ENCODE data around the gene B9D2. TPM values are rescaled to one million over a fixed set of nuclear protein-coding genes. Genes with fewer than 3 reads are reported as not detected.
A peak's percentile ranks its signal among the peaks of the same experiment; 100 is the strongest.
"Not testable (repeated sequence)": the region's sequence is repeated elsewhere in the genome, so short reads cannot be mapped to it uniquely, and the experiment has no call there.

B9D2 gene
- total RNA-seq, 2 donors from 2014 or later: 6.4 to 7.7 TPM

DNA sequence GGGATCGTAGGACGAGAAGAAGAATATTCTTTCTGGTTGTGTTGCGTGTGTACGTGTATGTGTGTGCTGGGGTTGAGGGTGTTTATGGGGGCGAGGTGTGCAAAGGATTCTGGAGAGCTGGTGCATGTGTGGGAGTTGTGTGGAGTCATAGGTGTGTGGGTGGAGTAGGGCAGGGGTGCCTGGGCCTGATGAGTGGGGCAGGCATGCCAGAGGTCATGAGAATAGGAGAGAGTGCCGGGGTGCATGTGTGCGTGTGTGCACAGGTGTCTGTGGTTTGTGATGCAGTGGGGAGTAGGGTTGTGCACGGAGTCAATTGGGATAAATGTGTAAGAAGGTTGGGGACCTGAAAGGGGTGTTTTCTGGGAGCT is 13.0 kb upstream of the B9D2 start:
- no peaks in the 10 kb centered on the region for H3K9me3 Mint-ChIP-seq
- peaks cover 15% of the 10 kb centered on the region for H3K4me1 Mint-ChIP-seq (ENCODE audit: low read depth)
- H3K27me3 Mint-ChIP-seq (ENCODE audit: low read depth): no peaks in the 10 kb centered on the region
- ATAC-seq (replicated peaks in 1 of 2) (peak; percentile 45 to 62), DNase-seq (peak in 1 of 2 donors; percentile 11)
- no peak overlapping the region for H3K27ac Mint-ChIP-seq
- H3K36me3 Mint-ChIP-seq (ENCODE audit: insufficient read depth in 2 of 2): no peaks in the 10 kb centered on the region
- H3K4me3 Mint-ChIP-seq: peak overlapping the region; percentile 51 to 66

DNA sequence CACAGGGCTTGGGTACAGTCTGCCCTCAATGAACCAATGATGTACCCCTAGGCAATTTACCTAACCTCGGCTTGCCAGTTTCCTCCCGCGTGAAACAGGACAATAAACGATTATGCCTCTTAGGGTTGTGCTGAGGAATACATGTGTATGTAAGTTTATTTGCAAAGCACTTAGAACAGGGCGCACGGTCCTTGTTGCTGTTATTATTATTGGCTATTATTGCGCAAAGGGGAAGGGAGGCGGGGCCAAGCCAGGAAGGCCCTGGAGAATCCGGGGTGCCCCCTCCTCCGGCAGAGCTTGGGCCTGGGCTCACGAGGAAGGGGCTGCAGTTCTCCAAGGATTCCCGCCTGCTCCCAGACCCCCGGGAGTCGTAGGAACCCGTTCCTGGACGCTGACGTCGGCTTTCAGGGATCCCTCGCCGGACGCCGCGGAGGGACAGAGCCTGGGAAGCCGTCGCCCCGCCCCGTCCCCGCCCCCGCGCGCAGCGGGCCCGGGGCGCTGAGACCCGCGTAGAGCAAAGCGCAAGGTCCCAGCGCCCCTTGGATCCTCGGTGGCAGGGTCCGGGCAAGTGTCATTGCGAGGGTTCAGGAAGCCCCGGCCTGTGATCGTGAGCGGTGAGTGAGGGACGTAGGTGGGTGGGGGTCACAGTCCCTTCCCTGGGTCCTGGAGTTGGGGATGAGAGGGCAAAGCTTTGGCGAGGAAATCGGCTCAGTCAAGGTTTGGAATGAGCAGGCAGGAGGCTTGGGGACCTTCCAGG is 12.5 kb upstream of the B9D2 start, which contains the start of gene TMEM91:
TSS of gene TMEM91 (plus strand) at position 293 of the 757 bp plus-strand sequence. CDS start 1,777 bp downstream, outside the sequence.
- Mint-ChIP-seq H3K27me3 (ENCODE audit: low read depth) (no peaks in the 10 kb centered on the region), H3K4me3 (peak within 1 kb of the TSS; percentile 51 to 66), H3K36me3 (ENCODE audit: insufficient read depth in 2 of 2) (no peaks in the 10 kb centered on the region), H3K4me1 (ENCODE audit: low read depth) (peaks cover 15% of the 10 kb centered on the region), H3K9me3 (no peaks in the 10 kb centered on the region), H3K27ac (no peak within 1 kb of the TSS)
- peak; percentile 54 to 70 for ATAC-seq (replicated peaks in 1 of 2)
- peak in 1 of 2 donors; percentile 19 for DNase-seq

DNA sequence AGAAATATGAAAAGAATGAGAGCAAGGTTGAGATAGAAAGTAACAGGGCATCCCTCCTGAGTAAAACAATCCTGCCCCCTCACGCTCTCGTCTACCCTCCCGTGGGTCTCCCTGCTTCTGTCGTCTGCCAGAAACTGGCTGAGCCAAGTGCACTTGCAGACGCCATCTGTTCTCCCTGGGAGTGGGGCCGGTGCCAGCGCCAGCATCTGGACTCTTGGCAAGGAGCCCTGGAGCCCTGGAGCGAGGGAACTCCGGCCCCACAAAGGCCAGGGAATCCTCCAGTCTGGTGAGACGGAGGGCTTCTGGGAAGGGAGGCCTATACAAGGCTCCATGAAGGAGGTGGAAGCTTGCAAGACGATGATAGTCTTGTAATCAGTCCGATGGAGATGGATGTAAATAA is 10.0 kb upstream of the B9D2 start:
- no peak for DNase-seq
- H3K4me3 Mint-ChIP-seq: no peak overlapping the region
- no peaks in the 10 kb centered on the region for H3K9me3 Mint-ChIP-seq
- H3K27ac Mint-ChIP-seq: no peak overlapping the region
- peaks cover 15% of the 10 kb centered on the region for H3K4me1 Mint-ChIP-seq (ENCODE audit: low read depth)
- no peaks in the 10 kb centered on the region for H3K36me3 Mint-ChIP-seq (ENCODE audit: insufficient read depth in 2 of 2)
- ATAC-seq (replicated peaks in 1 of 2): no peak
- no peaks in the 10 kb centered on the region for H3K27me3 Mint-ChIP-seq (ENCODE audit: low read depth)

DNA sequence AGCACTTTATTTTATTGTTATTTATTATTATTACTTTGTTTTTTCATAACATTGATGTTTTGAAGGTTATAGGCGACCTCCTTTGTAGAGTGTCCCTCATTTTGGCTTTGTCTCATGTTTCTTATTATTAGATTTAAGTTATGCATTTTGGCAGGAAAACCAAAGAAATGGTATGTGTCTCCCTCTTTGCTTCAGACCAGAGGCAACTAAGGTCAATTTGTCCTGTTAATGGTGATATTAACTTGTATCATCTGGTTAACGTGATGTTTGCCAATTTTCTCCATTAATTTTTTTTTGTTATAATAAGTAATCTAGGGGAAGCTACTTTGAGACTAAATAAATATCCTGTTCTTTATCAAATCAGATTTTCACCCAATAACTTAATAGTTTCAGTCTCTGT is 8.6 kb upstream of the B9D2 start:
- Mint-ChIP-seq H3K9me3 (no peaks in the 10 kb centered on the region), H3K4me1 (ENCODE audit: low read depth) (peaks cover 21% of the 10 kb centered on the region), H3K27me3 (ENCODE audit: low read depth) (no peaks in the 10 kb centered on the region), H3K36me3 (ENCODE audit: insufficient read depth in 2 of 2) (no peaks in the 10 kb centered on the region), H3K27ac (no peak overlapping the region), H3K4me3 (no peak overlapping the region)
- DNase-seq (no peak), ATAC-seq (replicated peaks in 1 of 2) (no peak)

DNA sequence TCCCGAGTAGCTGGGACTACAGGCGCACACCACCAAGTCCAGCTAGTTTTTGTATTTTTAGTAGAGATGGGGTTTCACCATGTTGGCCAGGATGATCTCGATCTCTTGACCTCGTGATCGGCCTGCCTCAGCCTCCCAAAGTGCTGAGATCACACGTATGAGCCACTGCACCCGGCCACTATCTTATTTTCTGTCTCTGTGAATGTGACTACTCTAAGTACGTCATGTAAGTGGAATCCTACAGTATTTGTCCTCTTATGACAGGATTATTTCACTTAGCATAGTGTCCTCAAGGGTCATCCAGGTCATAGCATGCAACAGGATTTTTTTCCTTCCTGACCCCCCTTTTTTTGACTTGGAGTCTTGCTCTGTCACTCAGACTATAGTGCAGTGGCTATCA is 7.6 kb upstream of the B9D2 start:
- Mint-ChIP-seq H3K9me3 (no peaks in the 10 kb centered on the region), H3K36me3 (ENCODE audit: insufficient read depth in 2 of 2) (no peaks in the 10 kb centered on the region), H3K4me1 (ENCODE audit: low read depth) (peaks cover 17% of the 10 kb centered on the region), H3K27ac (no peak overlapping the region), H3K4me3 (no peak overlapping the region), H3K27me3 (ENCODE audit: low read depth) (no peaks in the 10 kb centered on the region)
- no peak for DNase-seq
- ATAC-seq (replicated peaks in 1 of 2): no peak

DNA sequence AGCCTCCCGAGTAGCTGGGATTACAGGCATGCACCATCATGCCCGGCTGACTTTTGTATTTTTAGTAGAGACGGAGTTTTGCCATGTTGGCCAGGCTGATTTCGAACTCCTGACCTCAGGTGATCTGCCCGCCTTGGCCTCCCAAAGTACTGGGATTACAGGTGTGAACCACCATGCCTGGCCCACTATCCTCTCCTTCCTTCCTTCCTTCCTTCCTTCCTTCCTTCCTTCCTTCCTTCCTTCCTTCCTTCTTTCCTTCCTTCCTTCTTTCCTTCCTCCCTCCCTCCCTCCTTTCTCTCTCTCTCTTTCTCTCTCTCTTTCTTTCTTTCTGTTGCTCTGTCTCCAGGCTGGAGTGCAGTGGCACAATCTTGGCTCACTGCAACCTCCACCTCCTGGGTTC is 7.2 kb upstream of the B9D2 start:
- not testable (repeated sequence) for DNase-seq; H3K4me3 Mint-ChIP-seq; H3K27ac Mint-ChIP-seq; H3K27me3 Mint-ChIP-seq (ENCODE audit: low read depth); H3K36me3 Mint-ChIP-seq (ENCODE audit: insufficient read depth in 2 of 2); H3K9me3 Mint-ChIP-seq; ATAC-seq (replicated peaks in 1 of 2)
- H3K4me1 Mint-ChIP-seq (ENCODE audit: low read depth): peaks cover 19% of the 10 kb centered on the region

DNA sequence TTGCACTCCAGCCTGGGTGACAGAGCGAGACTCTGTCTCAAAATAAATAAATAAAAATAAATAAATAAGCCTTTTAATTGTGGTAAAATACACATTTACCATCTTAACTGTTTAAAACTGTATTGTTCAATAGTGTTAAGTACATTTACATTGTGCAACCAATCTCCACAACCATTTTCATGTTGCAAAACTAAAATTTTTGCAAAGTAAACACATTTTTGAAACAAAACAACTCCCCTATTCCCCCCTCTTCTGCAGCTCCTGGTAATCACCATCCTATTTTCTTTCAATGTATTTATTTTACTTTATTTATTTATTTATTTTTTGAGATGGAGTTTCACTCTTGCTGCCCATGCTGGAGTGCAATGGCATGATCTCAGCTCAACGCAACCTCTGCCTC is 5.8 kb upstream of the B9D2 start:
- DNase-seq (no peak), ATAC-seq (replicated peaks in 1 of 2) (no peak)
- no peaks in the 10 kb centered on the region for H3K9me3 Mint-ChIP-seq
- no peaks in the 10 kb centered on the region for H3K36me3 Mint-ChIP-seq (ENCODE audit: insufficient read depth in 2 of 2)
- H3K4me1 Mint-ChIP-seq (ENCODE audit: low read depth): peaks cover 16% of the 10 kb centered on the region
- H3K27ac Mint-ChIP-seq: no peak overlapping the region
- no peak overlapping the region for H3K4me3 Mint-ChIP-seq
- H3K27me3 Mint-ChIP-seq (ENCODE audit: low read depth): no peaks in the 10 kb centered on the region

DNA sequence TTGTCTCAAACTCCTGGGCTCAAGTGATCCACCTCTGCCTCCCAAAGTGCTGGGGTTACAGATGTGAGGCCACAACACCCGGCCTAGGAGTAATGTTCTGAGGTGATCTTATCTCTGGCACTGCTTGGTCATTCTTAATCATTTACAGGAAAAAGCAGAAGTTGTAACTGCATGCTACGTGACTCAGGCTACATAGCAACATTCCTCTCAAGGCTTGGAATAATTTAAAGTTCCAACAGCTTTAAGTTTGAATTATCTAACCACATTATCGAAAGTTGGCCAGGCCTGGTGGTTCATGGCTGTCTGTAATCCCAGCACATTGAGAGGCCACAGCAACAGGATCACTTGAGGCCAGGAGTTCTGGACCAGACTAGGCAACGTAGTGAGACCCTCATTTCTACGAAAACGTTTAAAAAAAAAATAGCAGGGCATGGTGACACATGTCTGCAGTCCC is 3.9 kb upstream of the B9D2 start:
- Mint-ChIP-seq H3K27me3 (ENCODE audit: low read depth) (no peaks in the 10 kb centered on the region), H3K4me1 (ENCODE audit: low read depth) (peaks cover 23% of the 10 kb centered on the region), H3K9me3 (no peaks in the 10 kb centered on the region), H3K27ac (no peak overlapping the region), H3K36me3 (ENCODE audit: insufficient read depth in 2 of 2) (peaks cover 0 to 3% of the 10 kb centered on the region in 2 donors), H3K4me3 (no peak overlapping the region)
- DNase-seq (no peak), ATAC-seq (replicated peaks in 1 of 2) (no peak)

DNA sequence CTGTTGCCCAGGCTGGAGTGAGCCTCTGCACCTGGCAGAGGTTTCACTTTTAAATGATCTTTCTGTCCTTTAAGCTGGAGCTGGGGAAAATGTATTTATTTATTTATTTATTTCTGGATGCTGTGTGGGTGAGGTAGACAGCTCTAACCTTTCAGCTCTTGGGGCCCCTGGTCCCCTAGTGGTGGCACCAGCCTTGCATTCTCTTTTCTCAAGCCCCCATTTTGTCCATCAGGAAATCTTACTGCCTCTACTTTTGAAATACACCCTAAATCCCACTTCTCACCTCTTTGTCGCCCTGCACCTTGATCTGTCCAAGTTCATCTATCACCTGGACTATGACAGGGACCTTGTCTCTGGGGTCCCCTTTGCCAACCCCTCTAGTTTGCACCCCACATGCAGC is 2.1 kb upstream of the B9D2 start:
- no peaks in the 10 kb centered on the region for H3K9me3 Mint-ChIP-seq

DNA sequence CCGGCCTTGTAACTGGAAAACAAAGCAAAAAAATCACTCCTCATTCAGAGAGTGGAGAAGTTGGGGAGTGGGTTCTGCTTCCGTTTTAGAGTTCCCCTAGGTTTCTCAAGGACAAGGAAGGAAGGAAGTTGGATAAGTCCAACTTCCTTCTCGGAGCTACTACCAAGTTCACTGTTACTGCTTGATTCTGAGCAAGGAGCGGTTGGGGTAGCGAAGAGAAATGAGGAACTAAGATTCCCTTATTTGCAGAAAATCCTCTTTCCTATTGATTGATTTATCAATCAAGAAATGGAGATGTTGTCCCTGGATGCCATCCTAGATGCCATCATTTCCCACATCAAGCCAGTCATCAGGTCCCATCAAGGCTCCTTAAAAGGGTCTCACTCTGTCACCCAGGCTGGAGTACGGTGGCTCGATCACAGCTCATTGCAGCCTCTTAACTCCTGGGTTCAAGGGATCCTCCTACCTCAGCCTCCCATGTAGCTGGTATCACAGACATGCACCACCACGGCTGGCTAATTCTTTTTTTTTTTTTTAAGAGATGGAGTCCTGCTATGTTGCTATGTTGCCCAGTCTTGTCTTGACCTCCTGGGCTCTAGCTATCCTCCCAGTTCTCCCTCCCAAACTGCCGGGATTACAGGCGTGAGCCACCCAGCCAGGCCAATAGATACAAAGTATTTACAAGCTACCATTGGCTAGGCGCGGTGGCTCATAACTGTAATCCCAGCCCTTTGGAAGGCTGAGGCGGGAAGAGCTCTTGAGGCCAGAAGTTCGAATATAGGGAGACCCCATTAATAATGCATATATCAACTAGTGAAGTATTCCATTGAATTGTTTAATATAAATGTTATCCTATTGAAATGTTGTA is 809 bp upstream of the B9D2 start:
- Mint-ChIP-seq H3K4me3 (peak overlapping the region; percentile 95 to 98), H3K9me3 (no peaks in the 10 kb centered on the region), H3K27me3 (ENCODE audit: low read depth) (no peaks in the 10 kb centered on the region), H3K36me3 (ENCODE audit: insufficient read depth in 2 of 2) (peaks cover 2 to 3% of the 10 kb centered on the region in 2 donors), H3K4me1 (ENCODE audit: low read depth) (peaks cover 31% of the 10 kb centered on the region), H3K27ac (peak overlapping the region; percentile 88)
- DNase-seq: peak in 1 of 2 donors; percentile 6
- no peak for ATAC-seq (replicated peaks in 1 of 2)

More for the DNA sequence above, 2.1 kb upstream of the B9D2 start:
- Mint-ChIP-seq H3K36me3 (ENCODE audit: insufficient read depth in 2 of 2) (peaks cover 0 to 3% of the 10 kb centered on the region in 2 donors), H3K27ac (no peak overlapping the region), H3K4me3 (peak overlapping the region in 1 of 2 donors; percentile 24), H3K27me3 (ENCODE audit: low read depth) (no peaks in the 10 kb centered on the region), H3K4me1 (ENCODE audit: low read depth) (peaks cover 29% of the 10 kb centered on the region)
- ATAC-seq (replicated peaks in 1 of 2): no peak
- peak; percentile 23 to 33 for DNase-seq

DNA sequence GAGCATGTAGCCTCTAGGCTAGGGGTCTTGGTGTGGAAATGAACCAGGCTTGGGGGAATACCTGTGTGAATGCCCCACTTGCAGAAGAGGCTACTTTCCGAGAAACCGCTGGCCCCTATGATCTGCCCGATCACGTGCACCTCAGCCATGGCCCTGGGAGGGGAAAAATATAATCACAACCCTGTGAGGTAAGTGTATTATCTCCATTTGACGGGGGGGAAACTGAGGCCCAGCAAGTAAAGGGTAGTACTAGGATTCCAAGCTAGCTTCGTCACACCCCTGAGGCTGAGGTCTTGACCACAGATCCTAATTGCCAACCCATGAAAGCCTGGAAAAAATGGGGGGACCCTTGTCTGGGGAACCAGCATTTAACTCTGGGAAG is 587 bp downstream of the B9D2 start:
- ATAC-seq (replicated peaks in 1 of 2) (no peak), DNase-seq (peak in 1 of 2 donors; percentile 5)
- peaks cover 2 to 3% of the 10 kb centered on the region in 2 donors for H3K36me3 Mint-ChIP-seq (ENCODE audit: insufficient read depth in 2 of 2)
- H3K4me3 Mint-ChIP-seq: peak overlapping the region; percentile 95 to 98
- H3K9me3 Mint-ChIP-seq: no peaks in the 10 kb centered on the region
- H3K27ac Mint-ChIP-seq: peak overlapping the region; percentile 88
- H3K27me3 Mint-ChIP-seq (ENCODE audit: low read depth): no peaks in the 10 kb centered on the region
- peaks cover 42% of the 10 kb centered on the region for H3K4me1 Mint-ChIP-seq (ENCODE audit: low read depth)

DNA sequence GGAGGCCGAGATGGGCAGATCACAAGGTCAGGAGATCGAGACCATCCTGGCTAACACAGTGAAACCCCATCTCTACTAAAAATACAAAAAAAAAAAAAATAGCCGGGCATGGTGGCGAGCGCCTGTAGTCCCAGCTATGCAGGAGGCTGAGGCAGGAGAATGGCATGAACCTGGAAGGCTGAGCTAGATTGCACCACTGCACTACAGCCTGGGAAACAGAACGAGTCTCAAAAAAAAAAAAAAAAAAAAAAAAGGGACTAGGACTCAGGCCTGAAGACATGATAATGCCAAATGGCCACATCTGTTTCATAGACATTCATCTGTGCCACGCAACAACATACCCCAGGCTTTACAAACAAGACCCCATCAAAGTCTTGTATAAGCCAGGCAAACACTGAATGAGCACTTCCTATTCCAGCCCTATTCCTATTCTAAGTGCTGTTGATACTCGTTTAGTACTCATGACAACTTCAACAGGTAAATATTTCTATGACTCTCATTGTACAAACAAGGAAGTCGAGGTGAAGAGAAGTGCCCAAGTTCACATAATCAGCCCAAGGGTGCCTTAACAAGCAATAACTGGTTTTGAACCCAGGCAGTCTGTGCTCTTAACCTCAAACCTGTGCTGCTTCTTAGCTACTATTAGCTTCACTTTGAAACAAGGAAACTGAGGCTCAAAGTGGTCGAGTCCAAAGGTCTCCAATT is 1.7 kb downstream of the B9D2 start:
- H3K27ac Mint-ChIP-seq: peak overlapping the region; percentile 75
- no peaks in the 10 kb centered on the region for H3K9me3 Mint-ChIP-seq
- peaks cover 47% of the 10 kb centered on the region for H3K4me1 Mint-ChIP-seq (ENCODE audit: low read depth)
- peak overlapping the region; percentile 95 to 98 for H3K4me3 Mint-ChIP-seq
- H3K27me3 Mint-ChIP-seq (ENCODE audit: low read depth): no peaks in the 10 kb centered on the region
- no peak for DNase-seq
- peaks cover 2 to 3% of the 10 kb centered on the region in 2 donors for H3K36me3 Mint-ChIP-seq (ENCODE audit: insufficient read depth in 2 of 2)
- ATAC-seq (replicated peaks in 1 of 2): no peak

DNA sequence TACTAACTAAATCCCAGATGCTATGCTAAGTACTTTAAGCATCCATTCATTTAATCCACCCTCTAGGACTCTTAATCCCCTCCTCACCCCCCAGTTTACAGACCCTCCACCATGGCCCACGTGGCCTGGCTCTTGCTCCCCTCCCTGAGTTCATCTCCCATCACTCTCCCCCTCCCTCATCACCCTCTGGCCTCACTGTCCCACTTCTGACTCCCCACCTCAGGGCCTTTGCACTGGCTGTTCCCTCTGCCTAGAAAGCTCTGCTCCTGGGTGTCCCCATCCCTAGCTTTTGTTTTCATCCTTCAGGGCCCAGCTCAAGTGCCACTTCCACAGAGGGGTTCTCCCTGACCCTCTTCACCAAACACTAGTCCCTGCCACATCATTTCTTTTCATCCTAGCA is 4.2 kb downstream of the B9D2 start:
- H3K36me3 Mint-ChIP-seq (ENCODE audit: insufficient read depth in 2 of 2): peaks cover 3 to 4% of the 10 kb centered on the region in 2 donors
- peaks cover 60% of the 10 kb centered on the region for H3K4me1 Mint-ChIP-seq (ENCODE audit: low read depth)
- peak overlapping the region; percentile 49 for H3K27ac Mint-ChIP-seq
- no peaks in the 10 kb centered on the region for H3K9me3 Mint-ChIP-seq
- DNase-seq (no peak), ATAC-seq (replicated peaks in 1 of 2) (no peak)
- H3K27me3 Mint-ChIP-seq (ENCODE audit: low read depth): no peaks in the 10 kb centered on the region
- H3K4me3 Mint-ChIP-seq: no peak overlapping the region

Data from activated T-cell treated with anti-CD3 and anti-CD28 coated beads, Interleukin-2, amount 50 U/mL, for 72 hours (primary cell).